HepG2 (cell line): ENCODE data around the gene PACS1. TPM values are rescaled to one million over a fixed set of nuclear protein-coding genes. Genes with fewer than 3 reads are reported as not detected.
A peak's percentile ranks its signal among the peaks of the same experiment; 100 is the strongest.

Experiments used
- ATF7 ChIP-seq, 2 experiments: fragments of 450-650 bp in 1 of 2; sonication (generic) in 1 of 2; formaldehyde crosslinking in 1 of 2; IDR thresholded peaks; 2 replicates each; pipeline versions ENCODE4 v1.4.0 to v1.6.1; 2016 to 2020; ENCODE audit warnings: antibody characterized with exemption in 1 of 2, mild to moderate bottlenecking in 1 of 2, missing genetic modification reagents in 1 of 2
- DNMT3B ChIP-seq: conservative IDR thresholded peaks from 2 replicates; pipeline ENCODE4 v1.6.1; 2016; ENCODE audit warnings: missing biosample characterization, control low read depth
- EEA1 ChIP-seq: sonication (generic); formaldehyde crosslinking; IDR thresholded peaks from 2 replicates; pipeline ENCODE4 v1.5.1; 2020; ENCODE audit warnings: mild to moderate bottlenecking, missing genetic modification reagents, borderline replicate concordance
- GATAD2A ChIP-seq: IDR thresholded peaks from 2 replicates; pipeline ENCODE4 v1.6.1; 2016
- IKZF1 ChIP-seq: fragments of 450-650 bp; IDR thresholded peaks from 2 replicates; pipeline ENCODE4 v1.7.1; 2016
- IKZF4 ChIP-seq: sonication (generic); formaldehyde crosslinking; IDR thresholded peaks from 2 replicates; pipeline ENCODE4 v1.5.1; 2020; ENCODE audit warnings: borderline replicate concordance, mild to moderate bottlenecking, low read depth, missing genetic modification reagents; ENCODE audit errors: not compliant biosample characterization
- MIER2 ChIP-seq: IDR thresholded peaks from 2 replicates; pipeline ENCODE4 v1.6.1; 2016; ENCODE audit warnings: missing biosample characterization, missing genetic modification reagents
- PCBP1 ChIP-seq: fragments of 200-400 bp; formaldehyde crosslinking; IDR thresholded peaks from 2 replicates; pipeline ENCODE4 v1.6.1; 2017; ENCODE audit warnings: mild to moderate bottlenecking, low read depth, low read length, borderline replicate concordance
- RBAK ChIP-seq: sonication (generic); formaldehyde crosslinking; IDR thresholded peaks from 2 replicates; pipeline ENCODE4 v1.5.1; 2020; ENCODE audit warnings: mild to moderate bottlenecking, missing genetic modification reagents
- SSRP1 ChIP-seq: IDR thresholded peaks from 2 replicates; pipeline ENCODE4 v1.6.1; 2016; ENCODE audit warnings: control low read depth
- TRIM24 ChIP-seq: sonication (generic); formaldehyde crosslinking; IDR thresholded peaks from 2 replicates; pipeline ENCODE4 v1.8.0; 2022; ENCODE audit warnings: mild to moderate bottlenecking, missing genetic modification reagents
- ZBTB20 ChIP-seq: sonication (generic); formaldehyde crosslinking; IDR thresholded peaks from 2 replicates; pipeline ENCODE4 v1.8.1; 2023; ENCODE audit warnings: missing genetic modification reagents, low read depth, mild to moderate bottlenecking, borderline replicate concordance
- ZBTB7A ChIP-seq: sonication (generic); formaldehyde crosslinking; IDR thresholded peaks from 2 replicates; pipeline ENCODE4 v1.8.0; 2022; ENCODE audit warnings: mild to moderate bottlenecking, missing genetic modification reagents
- ZNF160 ChIP-seq: sonication (generic); formaldehyde crosslinking; IDR thresholded peaks from 2 replicates; pipeline ENCODE4 v1.8.0; 2022; ENCODE audit warnings: mild to moderate bottlenecking, inconsistent platforms, missing genetic modification reagents
- ZNF225 ChIP-seq: sonication (generic); formaldehyde crosslinking; IDR thresholded peaks from 2 replicates; pipeline ENCODE4 v1.4.0; 2020; ENCODE audit warnings: mild to moderate bottlenecking, missing genetic modification reagents
- ZNF234 ChIP-seq: sonication (generic); formaldehyde crosslinking; conservative IDR thresholded peaks from 2 replicates; pipeline ENCODE4 v1.5.1; 2020; ENCODE audit warnings: mild to moderate bottlenecking, missing genetic modification reagents
- polyA plus RNA-seq, 8 experiments: library from polyadenylated mRNA; depleted of rRNA in 3 of 8; stranded (reverse) in 7 of 8; unstranded in 1 of 8; fragments of >200 nt; fragmentation: Illumina TruSeq in 4 of 8; extraction: Trizol in 4 of 8; gene quantifications; 2 replicates each; pipeline versions ENCODE4 v1.2.1 to v1.2.3, GENCODE V29; 2011 to 2016; ENCODE audit warnings: low read depth in 4 of 8, missing spikeins in 1 of 8, mixed read lengths in 1 of 8; ENCODE audit not compliant: insufficient read depth in 1 of 8
- total RNA-seq, 5 experiments: library from RNA; depleted of rRNA; stranded (reverse); fragments of >200 nt; fragmentation: Illumina TruSeq; extraction: Trizol; gene quantifications; 2 replicates each; pipeline ENCODE4 v1.2.3, GENCODE V29; 2016; ENCODE audit warnings: low read depth in 1 of 5
- TF ChIP-seq, protein P1 (sequence below): sonication (generic); formaldehyde crosslinking; IDR thresholded peaks from 2 replicates; pipeline ENCODE4 v1.8.1; 2022; ENCODE audit warnings: low read depth, mild to moderate bottlenecking, missing genetic modification reagents
- TF ChIP-seq, protein P2 (sequence below): IDR thresholded peaks from 2 replicates; pipeline ENCODE4 v1.6.1; 2016; ENCODE audit warnings: mild to moderate bottlenecking
- TF ChIP-seq, protein P3 (sequence below), 2 experiments: IDR thresholded peaks; 2 replicates each; pipeline ENCODE4 v1.6.1; 2011 to 2012; ENCODE audit warnings: low read length in 2 of 2, borderline replicate concordance in 1 of 2, low read depth in 1 of 2, mild to moderate bottlenecking in 1 of 2, moderate library complexity in 1 of 2

Gene PACS1
- total and polyA plus RNA-seq, 2 of the 13 experiments (the other 11 are each of a cell fraction or from before 2014, with no cell fraction given), result 7.6 to 8.6 TPM

DNA sequence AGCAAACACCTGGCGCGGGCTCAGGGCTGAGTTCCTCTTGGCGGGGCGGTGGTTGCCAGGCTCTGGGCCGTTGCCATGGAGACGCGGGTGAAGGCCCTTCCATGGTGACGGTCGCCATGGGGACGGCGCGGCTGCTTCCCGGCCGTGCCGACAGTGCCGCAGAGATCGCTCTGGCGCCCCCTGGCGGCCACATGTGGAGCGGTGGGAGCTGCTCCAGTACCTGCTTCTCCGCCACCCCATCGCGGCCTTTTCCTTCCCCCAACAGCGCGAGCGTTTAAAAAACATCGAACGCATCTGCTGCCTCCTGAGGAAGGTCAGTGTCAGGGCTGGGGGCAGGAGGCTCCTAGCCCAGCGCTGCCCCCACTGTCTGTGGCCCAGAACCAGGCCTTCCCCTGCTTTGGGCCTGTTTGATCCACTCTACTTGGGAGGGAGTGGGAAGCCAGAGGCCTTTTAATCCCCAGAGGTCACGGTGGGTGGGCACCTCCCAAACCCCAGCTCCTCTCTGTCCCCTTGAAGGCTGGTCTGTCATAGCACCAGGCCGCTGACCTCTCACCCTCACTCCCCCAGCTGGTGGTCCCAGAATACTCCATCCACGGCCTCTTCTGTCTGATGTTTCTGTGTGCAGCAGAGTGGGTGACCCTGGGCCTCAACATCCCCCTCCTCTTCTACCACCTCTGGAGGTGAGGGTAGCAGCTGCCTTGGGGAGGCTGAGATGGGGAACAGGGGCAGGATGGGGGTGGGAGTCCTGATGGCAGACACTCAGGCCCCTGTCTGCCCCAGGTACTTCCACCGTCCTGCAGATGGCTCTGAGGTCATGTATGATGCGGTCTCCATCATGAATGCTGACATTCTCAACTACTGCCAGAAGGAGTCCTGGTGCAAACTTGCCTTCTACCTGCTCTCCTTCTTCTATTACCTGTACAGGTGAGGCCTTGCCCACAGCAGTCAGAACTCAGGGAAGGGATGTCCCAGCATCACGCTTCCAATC is 212.7 kb downstream of the PACS1 start (continued):
- TF ChIP-seq, protein P1, sequence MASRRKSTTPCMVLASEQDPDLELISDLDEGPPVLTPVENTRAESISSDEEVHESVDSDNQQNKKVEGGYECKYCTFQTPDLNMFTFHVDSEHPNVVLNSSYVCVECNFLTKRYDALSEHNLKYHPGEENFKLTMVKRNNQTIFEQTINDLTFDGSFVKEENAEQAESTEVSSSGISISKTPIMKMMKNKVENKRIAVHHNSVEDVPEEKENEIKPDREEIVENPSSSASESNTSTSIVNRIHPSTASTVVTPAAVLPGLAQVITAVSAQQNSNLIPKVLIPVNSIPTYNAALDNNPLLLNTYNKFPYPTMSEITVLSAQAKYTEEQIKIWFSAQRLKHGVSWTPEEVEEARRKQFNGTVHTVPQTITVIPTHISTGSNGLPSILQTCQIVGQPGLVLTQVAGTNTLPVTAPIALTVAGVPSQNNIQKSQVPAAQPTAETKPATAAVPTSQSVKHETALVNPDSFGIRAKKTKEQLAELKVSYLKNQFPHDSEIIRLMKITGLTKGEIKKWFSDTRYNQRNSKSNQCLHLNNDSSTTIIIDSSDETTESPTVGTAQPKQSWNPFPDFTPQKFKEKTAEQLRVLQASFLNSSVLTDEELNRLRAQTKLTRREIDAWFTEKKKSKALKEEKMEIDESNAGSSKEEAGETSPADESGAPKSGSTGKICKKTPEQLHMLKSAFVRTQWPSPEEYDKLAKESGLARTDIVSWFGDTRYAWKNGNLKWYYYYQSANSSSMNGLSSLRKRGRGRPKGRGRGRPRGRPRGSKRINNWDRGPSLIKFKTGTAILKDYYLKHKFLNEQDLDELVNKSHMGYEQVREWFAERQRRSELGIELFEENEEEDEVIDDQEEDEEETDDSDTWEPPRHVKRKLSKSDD, result 0 out of 2 replicates have a peak, but pooled peaks have one; percentile 52
- TF ChIP-seq, protein P2, sequence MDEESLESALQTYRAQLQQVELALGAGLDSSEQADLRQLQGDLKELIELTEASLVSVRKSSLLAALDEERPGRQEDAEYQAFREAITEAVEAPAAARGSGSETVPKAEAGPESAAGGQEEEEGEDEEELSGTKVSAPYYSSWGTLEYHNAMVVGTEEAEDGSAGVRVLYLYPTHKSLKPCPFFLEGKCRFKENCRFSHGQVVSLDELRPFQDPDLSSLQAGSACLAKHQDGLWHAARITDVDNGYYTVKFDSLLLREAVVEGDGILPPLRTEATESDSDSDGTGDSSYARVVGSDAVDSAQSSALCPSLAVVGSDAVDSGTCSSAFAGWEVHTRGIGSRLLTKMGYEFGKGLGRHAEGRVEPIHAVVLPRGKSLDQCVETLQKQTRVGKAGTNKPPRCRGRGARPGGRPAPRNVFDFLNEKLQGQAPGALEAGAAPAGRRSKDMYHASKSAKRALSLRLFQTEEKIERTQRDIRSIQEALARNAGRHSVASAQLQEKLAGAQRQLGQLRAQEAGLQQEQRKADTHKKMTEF, result peak; percentile 67; the same call in 1 of the 2 replicates
- no peak for TF ChIP-seq ZBTB20
- no peak for TF ChIP-seq TRIM24 (CRISPR knock-in tag)
- TF ChIP-seq ZNF234 (CRISPR knock-in tag), result no peak
- TF ChIP-seq ZNF225 (CRISPR knock-in tag), result no peak
- TF ChIP-seq MIER2 (CRISPR knock-in tag), result peak; percentile 52; the same call in 1 of the 2 replicates
- TF ChIP-seq IKZF1, result no peak
- TF ChIP-seq SSRP1 (CRISPR knock-in tag), result no peak
- TF ChIP-seq EEA1 (CRISPR knock-in tag), result no peak
- no peak for TF ChIP-seq RBAK (CRISPR knock-in tag)
- TF ChIP-seq, protein P3, sequence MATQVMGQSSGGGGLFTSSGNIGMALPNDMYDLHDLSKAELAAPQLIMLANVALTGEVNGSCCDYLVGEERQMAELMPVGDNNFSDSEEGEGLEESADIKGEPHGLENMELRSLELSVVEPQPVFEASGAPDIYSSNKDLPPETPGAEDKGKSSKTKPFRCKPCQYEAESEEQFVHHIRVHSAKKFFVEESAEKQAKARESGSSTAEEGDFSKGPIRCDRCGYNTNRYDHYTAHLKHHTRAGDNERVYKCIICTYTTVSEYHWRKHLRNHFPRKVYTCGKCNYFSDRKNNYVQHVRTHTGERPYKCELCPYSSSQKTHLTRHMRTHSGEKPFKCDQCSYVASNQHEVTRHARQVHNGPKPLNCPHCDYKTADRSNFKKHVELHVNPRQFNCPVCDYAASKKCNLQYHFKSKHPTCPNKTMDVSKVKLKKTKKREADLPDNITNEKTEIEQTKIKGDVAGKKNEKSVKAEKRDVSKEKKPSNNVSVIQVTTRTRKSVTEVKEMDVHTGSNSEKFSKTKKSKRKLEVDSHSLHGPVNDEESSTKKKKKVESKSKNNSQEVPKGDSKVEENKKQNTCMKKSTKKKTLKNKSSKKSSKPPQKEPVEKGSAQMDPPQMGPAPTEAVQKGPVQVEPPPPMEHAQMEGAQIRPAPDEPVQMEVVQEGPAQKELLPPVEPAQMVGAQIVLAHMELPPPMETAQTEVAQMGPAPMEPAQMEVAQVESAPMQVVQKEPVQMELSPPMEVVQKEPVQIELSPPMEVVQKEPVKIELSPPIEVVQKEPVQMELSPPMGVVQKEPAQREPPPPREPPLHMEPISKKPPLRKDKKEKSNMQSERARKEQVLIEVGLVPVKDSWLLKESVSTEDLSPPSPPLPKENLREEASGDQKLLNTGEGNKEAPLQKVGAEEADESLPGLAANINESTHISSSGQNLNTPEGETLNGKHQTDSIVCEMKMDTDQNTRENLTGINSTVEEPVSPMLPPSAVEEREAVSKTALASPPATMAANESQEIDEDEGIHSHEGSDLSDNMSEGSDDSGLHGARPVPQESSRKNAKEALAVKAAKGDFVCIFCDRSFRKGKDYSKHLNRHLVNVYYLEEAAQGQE (IDR thresholded peaks at IDR 0.05; ENCODE audit: borderline replicate concordance in 1 of 2, low read depth in 1 of 2, low read length in 2 of 2), result no peak
- TF ChIP-seq GATAD2A, result no peak
- 0 out of 2 replicates have a peak, but pooled peaks have one; percentile 90 for TF ChIP-seq PCBP1
- no peak for TF ChIP-seq DNMT3B (CRISPR knock-in tag)
- TF ChIP-seq ATF7 (IDR thresholded peaks at IDR 0.05), result no peak
- no peak for TF ChIP-seq ATF7 (CRISPR knock-in tag; IDR thresholded peaks at IDR 0.05)
- no peak for TF ChIP-seq ZBTB7A (CRISPR knock-in tag)
- 0 out of 2 replicates have a peak, but pooled peaks have one; percentile 26 for TF ChIP-seq ZNF160
- no peak for TF ChIP-seq IKZF4
